Fibroblast of mammary gland (primary cell): ENCODE measurements around the gene CNTN5.

ENCODE experiments used
- DNase-seq: peaks from one replicate; pipeline ENCODE4 v3.0.0-alpha.2; 2010; ENCODE audit warnings: low read depth
- H3K4me3 ChIP-seq: 2 replicates; pipeline ENCODE4 v1.5.1; 2011; ENCODE audit warnings: low read depth, mild to moderate bottlenecking, low read length, moderate library complexity; ENCODE audit not compliant: control insufficient read depth
- TF ChIP-seq, protein P1 (sequence below): conservative IDR thresholded peaks from 2 replicates; pipeline ENCODE4 v1.5.1; 2011; ENCODE audit warnings: low read depth, low read length, inconsistent platforms; ENCODE audit not compliant: control insufficient read depth, insufficient read depth

Gene CNTN5

GRCh38 chr11:99501655-99502054 is 480.9 kb downstream of the CNTN5 start:
- TF ChIP-seq, protein P1, sequence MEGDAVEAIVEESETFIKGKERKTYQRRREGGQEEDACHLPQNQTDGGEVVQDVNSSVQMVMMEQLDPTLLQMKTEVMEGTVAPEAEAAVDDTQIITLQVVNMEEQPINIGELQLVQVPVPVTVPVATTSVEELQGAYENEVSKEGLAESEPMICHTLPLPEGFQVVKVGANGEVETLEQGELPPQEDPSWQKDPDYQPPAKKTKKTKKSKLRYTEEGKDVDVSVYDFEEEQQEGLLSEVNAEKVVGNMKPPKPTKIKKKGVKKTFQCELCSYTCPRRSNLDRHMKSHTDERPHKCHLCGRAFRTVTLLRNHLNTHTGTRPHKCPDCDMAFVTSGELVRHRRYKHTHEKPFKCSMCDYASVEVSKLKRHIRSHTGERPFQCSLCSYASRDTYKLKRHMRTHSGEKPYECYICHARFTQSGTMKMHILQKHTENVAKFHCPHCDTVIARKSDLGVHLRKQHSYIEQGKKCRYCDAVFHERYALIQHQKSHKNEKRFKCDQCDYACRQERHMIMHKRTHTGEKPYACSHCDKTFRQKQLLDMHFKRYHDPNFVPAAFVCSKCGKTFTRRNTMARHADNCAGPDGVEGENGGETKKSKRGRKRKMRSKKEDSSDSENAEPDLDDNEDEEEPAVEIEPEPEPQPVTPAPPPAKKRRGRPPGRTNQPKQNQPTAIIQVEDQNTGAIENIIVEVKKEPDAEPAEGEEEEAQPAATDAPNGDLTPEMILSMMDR: no peak
- H3K4me3 ChIP-seq: no peak overlapping the region
- no peak for DNase-seq

- TF ChIP-seq, protein P1: no peak
- no peak overlapping the region for H3K4me3 ChIP-seq
- DNase-seq: peak; percentile 62
Observed at GRCh38 chr11:99505316-99505715, 484.6 kb downstream of the CNTN5 start.

DNA sequence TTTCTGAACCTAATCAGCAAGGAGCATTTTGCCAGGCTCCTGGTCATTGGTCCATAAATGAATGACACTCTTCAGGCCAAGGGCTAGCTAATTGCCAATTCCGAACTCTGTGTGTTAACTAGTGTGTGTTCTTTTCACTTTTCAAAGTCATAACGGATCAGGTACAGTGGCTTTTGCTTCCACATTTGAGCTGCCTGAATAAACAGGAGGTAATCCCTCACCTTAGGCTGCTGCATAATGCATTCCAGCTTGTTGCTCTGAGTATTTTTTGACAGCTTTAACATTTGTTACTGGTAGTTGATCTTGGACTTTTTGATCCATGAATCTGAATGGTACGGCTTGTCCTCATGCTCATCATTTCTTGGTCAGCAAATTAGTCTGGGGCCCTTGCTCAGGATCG is 485.1 kb downstream of the CNTN5 start:
- TF ChIP-seq, protein P1: no peak
- H3K4me3 ChIP-seq: no peak overlapping the region
- DNase-seq: no peak

DNA sequence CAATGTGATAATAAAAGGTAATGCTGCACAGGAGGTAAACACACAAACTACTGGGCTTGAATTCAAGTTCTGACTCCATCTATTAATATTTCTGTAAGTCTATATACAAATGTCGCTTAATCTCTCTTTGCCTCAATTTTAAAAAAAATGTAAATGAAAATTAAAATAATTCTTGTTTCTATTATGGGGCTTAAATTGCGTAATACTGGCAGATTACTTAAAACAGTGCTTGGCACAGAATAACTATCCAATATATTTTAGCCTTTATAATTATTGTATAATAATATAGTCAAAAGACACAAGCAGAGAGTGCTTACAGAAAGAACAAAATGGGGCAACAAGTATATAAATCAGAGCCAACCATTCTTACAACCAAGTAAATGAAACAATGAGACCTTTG is 489.1 kb downstream of the CNTN5 start:
- no peak for DNase-seq
- TF ChIP-seq, protein P1: no peak
- H3K4me3 ChIP-seq: no peak overlapping the region

GRCh38 chr11:99513368-99513767 is 492.6 kb downstream of the CNTN5 start:
- TF ChIP-seq, protein P1: no peak
- no peak for DNase-seq
- no peak overlapping the region for H3K4me3 ChIP-seq

GRCh38 chr11:99519095-99519494 is 498.3 kb downstream of the CNTN5 start:
- H3K4me3 ChIP-seq: no peak overlapping the region
- no peak for DNase-seq
- TF ChIP-seq, protein P1: no peak

DNA sequence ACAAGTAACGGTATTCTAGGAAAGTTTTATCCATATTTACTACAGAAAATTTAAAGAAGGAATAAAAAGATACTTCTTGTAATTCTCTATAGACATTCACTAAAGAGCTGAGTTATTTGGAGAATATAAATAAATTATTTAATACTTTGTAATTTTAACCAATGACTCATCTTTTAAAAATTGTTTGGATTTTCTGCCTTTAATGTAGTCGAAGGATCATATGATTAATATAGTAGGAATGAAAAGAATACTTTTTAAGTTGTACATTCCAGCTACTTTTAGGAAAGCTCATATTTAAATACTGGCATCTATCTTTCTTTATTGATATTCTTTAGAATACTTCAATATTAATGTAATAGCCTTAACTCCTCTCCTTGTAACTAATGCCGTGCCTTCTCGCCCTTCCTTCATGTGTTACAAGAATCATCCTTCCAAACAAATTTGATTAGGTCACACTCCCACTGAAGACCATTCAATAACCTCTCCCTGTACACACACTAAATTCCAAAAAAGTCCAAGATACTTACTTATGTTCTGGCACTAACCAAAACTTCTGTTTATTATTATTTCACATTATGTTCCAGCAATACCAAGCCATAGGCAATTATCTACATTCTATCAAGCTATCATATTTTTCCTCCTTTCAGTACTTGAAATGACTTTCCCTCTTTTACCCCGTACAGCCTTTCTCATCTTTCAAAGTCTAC is 501.9 kb downstream of the CNTN5 start:
- DNase-seq: peak; percentile 15
- no peak overlapping the region for H3K4me3 ChIP-seq
- TF ChIP-seq, protein P1: no peak
